A673 (cell line): ENCODE results near the gene PARP3.

Experiments used
- EZH2 ChIP-seq: fragments of 200-600 bp; sonication (generic); IDR thresholded peaks from 2 replicates; pipeline ENCODE4 v1.6.1; 2017; ENCODE audit warnings: borderline replicate concordance, low read depth, mild to moderate bottlenecking, mixed read lengths, antibody characterized with exemption, low read length; ENCODE audit not compliant: poor library complexity, severe bottlenecking
- TF ChIP-seq, protein P1 (sequence below): fragments of 300-800, 200-600 bp; sonication (generic); conservative IDR thresholded peaks from 2 replicates; pipeline ENCODE4 v1.5.1; 2017; ENCODE audit warnings: low read depth, mild to moderate bottlenecking, antibody characterized with exemption, low read length, moderate library complexity, mixed read lengths

DNA sequence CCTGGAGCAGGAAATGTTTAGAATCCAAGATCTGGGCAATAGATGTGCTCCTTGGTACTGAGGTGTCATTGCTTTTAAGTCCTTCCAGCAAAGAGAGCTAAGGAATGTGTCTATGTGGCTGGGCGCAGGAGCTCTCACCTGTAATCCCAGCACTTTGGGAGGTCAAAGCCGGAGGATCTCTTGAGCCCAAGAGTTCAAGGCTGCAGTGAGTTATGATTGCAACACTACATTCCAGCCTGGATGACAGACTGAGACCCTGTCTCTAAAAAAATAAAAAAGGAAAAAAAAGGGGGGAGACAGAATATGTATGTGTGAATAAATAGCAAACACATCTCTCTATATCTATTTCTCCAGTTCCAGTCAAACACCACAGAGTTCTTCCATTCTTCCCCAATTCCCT is 8.7 kb downstream of the PARP3 start:
- TF ChIP-seq EZH2: no peak
- TF ChIP-seq, protein P1, sequence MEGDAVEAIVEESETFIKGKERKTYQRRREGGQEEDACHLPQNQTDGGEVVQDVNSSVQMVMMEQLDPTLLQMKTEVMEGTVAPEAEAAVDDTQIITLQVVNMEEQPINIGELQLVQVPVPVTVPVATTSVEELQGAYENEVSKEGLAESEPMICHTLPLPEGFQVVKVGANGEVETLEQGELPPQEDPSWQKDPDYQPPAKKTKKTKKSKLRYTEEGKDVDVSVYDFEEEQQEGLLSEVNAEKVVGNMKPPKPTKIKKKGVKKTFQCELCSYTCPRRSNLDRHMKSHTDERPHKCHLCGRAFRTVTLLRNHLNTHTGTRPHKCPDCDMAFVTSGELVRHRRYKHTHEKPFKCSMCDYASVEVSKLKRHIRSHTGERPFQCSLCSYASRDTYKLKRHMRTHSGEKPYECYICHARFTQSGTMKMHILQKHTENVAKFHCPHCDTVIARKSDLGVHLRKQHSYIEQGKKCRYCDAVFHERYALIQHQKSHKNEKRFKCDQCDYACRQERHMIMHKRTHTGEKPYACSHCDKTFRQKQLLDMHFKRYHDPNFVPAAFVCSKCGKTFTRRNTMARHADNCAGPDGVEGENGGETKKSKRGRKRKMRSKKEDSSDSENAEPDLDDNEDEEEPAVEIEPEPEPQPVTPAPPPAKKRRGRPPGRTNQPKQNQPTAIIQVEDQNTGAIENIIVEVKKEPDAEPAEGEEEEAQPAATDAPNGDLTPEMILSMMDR: no peak
